GM21717 (cell line): ENCODE results near the gene DNER.
"Not testable (repeated sequence)": the region's sequence is repeated elsewhere in the genome, so short reads cannot be mapped to it uniquely, and the experiment has no call there.

ENCODE experiments used
- ATAC-seq: cut with Tn5 transposase; IDR thresholded peaks from one replicate; pipeline ENCODE4 v1.9.1; 2021; ENCODE audit warnings: mild to moderate bottlenecking, moderate library complexity; ENCODE audit not compliant: unreplicated experiment

Gene DNER

DNA sequence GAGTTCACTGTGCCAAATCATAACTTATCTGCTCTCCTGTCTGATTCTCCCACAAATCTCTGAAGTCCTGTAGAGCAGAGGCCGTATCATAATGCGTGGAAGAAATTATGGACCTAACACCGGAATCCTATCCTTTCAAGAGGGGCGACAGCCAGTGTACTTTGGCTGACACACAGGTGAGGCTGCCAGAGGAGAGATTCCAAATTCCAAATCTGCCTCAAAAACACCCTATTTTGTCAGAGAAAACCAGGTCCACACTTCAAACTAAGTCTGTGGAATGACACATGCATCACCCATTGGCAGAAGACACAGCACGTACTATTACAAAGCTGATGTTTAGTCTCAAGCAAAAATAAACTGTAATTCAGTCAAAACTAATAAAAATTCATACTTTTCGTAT, 304.1 kb downstream of the DNER start:
- ATAC-seq: no peak

DNA sequence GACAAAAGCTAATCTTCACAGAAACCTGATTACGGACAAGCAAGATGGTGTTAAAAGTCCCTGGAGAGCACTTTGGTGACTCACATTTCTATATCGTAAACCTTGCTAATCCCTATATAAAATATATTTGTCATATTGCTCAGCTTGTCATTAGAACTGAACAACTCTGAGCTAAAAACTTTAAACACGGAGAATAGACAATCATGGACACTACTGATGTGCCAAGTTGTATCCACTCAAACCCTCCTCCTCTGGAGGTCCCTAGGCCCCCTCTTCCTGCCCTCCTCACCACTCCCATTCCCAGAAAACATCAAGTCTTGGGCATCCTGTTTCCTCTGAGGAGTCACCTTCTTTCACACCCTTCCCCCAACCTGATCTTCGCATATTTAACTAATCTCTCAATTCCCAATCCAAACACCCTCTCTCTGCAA, 304.6 kb downstream of the DNER start:
- no peak for ATAC-seq

GRCh38 chr2:229408962-229409361, 305.4 kb downstream of the DNER start:
- no peak for ATAC-seq

- no peak for ATAC-seq
These were observed 306.0 kb downstream of the DNER start for GRCh38 chr2:229408356-229408755.

GRCh38 chr2:229407170-229407569, 307.2 kb downstream of the DNER start:
- no peak for ATAC-seq

DNA sequence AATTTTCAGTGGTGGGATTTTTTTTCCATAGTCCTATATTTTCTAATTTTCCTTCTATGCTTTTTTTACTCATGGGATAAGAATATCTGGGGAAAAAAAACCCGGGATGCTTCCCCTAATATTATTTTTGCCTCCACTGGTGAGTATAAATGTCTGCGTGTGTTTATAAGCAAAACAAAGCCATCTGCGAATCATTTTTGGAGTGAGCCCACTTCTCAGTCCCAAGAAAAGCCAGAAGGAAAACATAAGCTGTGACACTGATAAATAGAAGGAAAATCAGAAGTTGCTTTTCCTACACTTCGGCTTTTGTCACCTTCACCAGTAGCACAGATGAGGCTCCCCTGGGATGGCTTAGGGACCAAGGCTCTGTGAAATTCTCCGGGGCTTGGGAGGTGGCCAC, 308.6 kb downstream of the DNER start:
- no peak for ATAC-seq

DNA sequence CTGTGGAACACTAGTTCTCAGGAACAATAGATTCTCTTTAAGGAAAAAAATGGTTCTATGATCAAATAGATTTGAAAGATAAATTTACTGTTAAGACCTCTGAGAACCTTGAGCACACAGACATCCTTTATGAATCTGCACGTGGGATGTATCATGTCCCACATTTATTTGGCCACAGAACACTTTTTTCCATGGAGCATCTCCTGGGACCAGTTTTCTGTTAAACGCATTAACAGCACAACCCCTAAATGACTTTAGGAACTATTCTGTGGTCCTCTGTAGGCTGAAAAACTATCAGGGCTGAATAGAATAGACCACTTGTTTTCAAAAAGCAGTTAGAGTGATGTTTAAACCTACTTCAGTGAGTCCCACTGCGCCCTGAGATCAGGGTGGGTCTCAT, 311.1 kb downstream of the DNER start:
- no peak for ATAC-seq

- ATAC-seq: no peak
These were observed 313.0 kb downstream of the DNER start for GRCh38 chr2:229401171-229401865.

DNA sequence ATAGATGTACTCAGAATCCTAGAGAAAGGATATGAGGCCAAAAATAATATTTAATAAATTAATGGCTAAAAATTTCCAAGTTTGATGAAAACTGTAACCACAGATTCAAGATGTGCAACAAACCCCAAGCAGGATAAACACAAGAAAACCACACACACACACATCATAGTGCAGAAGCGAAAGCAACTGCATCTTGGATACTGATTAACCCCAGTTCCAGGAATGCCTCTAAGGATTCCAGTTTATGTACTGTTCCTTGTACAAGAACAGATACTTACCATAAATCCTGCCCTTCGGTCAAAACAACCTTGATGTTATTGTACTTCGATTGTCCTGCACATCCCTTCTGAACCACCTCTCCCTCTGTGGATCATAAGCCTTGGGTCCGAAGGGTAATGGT, 320.4 kb downstream of the DNER start:
- no peak for ATAC-seq

- no peak for ATAC-seq
These were observed 322.2 kb downstream of the DNER start for GRCh38 chr2:229392196-229392595.

DNA sequence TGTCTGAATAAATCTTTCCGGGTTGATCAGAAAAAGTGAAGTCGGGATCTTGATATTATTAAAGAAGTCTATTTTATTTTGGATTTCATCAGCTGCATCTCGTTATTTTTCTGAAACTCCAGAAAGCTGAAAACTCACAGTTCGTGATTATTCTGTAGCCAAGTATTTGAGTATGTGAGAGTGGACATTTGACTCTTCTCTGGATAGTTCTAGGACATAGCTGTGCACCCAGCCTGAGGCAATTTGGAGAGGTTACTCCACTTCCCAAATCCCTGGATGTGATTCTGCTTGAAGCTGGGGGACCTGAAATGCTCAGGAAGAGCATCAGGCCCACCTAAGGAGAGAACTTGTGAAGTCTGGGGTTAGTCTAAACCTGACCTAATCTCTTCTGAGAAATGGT, 325.6 kb downstream of the DNER start:
- no peak for ATAC-seq

DNA sequence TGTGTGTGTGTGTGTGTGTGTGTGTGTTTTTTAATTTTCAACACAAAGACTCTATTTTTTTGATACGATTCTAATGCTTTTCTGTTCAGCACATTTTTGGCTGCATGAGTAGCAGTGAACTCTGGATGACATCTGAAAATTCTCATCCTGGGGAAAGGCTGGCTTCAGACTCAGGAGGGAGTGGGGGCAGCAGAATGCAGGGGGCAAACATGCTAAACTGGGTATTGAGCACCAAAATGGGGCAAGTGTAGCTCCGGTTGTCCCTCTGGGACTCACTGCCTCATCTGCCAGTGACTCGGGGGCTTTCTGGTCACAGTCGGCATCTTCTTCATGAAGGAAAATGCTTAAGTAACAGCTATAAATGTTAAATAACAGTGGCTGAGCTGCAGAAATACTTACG, 326.5 kb downstream of the DNER start:
- ATAC-seq: no peak

- ATAC-seq: no peak
These were observed 334.2 kb downstream of the DNER start for GRCh38 chr2:229380101-229380625.

DNA sequence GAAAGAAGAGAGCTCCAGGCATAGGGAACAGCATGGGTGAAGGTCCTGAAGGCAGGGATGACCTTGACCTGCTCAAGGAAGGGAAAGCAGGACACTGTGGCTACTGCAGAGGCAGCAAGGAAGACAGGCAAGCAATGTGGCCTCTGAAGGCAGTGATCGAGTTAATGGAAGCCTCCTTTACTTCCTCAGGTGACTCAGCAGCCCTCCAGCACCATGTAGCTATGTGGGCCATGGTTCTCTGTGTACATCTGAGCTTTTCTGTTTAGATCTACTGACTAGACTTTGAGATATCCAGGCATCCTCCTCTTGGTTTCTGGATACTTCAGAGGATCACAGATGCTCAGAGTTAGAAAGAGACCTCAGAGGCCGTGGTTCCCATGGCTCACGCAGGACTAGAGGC, 336.0 kb downstream of the DNER start:
- ATAC-seq: no peak

DNA sequence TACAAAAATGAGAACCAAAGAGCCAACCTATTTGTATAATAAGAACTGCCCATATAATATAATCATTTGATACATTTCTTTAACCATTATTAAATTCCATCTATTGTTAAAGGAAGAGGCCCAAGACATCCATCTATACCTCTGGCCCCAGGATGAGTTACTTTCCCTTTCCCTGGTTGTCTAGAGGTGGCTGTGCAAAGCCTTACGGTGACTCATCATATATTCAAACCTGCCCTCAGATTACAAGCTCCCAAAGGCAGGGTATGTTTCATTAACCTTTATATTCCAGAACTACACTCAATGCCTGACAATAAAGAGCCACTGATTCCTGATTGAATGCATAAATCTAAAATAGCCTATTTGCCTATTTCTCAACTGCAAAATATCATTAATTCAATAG, 337.5 kb downstream of the DNER start:
- no peak for ATAC-seq

GRCh38 chr2:229375251-229375650, 339.1 kb downstream of the DNER start:
- no peak for ATAC-seq

GRCh38 chr2:229373311-229373710, 341.0 kb downstream of the DNER start:
- not testable (repeated sequence) for ATAC-seq

GRCh38 chr2:229372207-229372606, 342.1 kb downstream of the DNER start:
- ATAC-seq: no peak

- ATAC-seq: no peak
These were observed 343.3 kb downstream of the DNER start for GRCh38 chr2:229371086-229371485.

- no peak for ATAC-seq
These were observed 343.8 kb downstream of the DNER start for GRCh38 chr2:229370509-229370908.

DNA sequence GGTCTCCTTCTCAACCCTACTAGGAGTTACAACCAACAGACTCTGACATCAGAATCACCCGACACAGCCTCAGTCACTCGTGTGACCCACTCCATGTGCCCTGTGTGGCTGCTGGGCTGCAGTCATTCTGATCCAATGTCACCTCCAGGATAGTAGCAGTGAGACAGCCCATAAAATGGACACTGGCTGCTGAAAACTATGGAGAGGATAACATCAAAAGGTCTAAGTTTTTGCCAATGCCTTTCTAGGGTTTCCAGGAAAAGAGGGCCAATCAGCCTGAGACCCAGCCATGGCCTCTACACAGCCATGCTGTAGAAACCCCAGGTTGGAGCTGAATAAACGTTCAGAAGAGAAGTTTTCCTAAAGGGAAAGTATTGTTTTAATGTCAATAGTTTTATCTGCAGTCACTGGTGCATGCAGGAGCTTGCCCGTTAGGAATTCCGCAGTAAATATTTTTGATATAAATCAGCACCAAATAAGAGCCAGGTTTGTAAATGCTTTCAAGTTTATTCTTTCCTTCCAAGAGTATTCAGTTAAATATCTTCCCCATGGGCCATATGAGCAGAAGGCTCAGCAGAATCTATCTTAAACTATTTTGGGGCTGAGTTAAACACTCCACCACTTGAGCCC, 351.1 kb downstream of the DNER start:
- ATAC-seq: no peak

- ATAC-seq: no peak
These were observed 363.5 kb downstream of the DNER start for GRCh38 chr2:229350883-229351282.
